Naive thymus-derived CD4-positive, alpha-beta T cell (primary cell): ENCODE results near the gene DMD. TPM values are rescaled to one million over a fixed set of nuclear protein-coding genes. Genes with fewer than 3 reads are reported as not detected.

Experiments
- ATAC-seq: fragments of 150-1000 bp; cut with Tn5 transposase; 2 replicates; pipeline ENCODE4 v1.10.0; 2021; ENCODE audit warnings: mild to moderate bottlenecking, moderate library complexity
- CTCF ChIA-PET: fragments of 350-600 bp; sonication (Branson Sonifier 250); formaldehyde crosslinking; loops from one replicate; lab custom pipeline; 2021; ENCODE audit warnings: antibody characterized with exemption; lab: Charles Lee
- POLR2A ChIA-PET: fragments of 350-600 bp; sonication (Branson Sonifier 250); formaldehyde crosslinking; loops from one replicate; lab custom pipeline; 2021; ENCODE audit warnings: antibody characterized with exemption, inconsistent platforms; lab: Charles Lee
- DNase-seq, 9 donors: peaks; one replicate each; pipeline versions ENCODE4 v3.0.0 to v3.0.0-alpha.2; 2020 to 2022; ENCODE audit warnings: mixed read lengths in 1 of 9
- H3K27ac ChIP-seq: one replicate; pipeline ENCODE4 v1.7.0; 2013; ENCODE audit warnings: mild to moderate bottlenecking, low read depth, low read length, moderate library complexity
- H3K27me3 ChIP-seq, 2 donors: one replicate each; pipeline ENCODE4 v1.7.0; 2013; ENCODE audit warnings: low read length in 2 of 2, mild to moderate bottlenecking in 2 of 2, moderate library complexity in 2 of 2; ENCODE audit not compliant: control insufficient read depth in 2 of 2, insufficient read depth in 2 of 2
- H3K36me3 ChIP-seq, 3 experiments: 1 replicate in 2 of 3; 2 replicates in 1 of 3; pipeline ENCODE4 v1.7.0; 2013; ENCODE audit warnings: low read length in 3 of 3, mild to moderate bottlenecking in 3 of 3, moderate library complexity in 1 of 3; ENCODE audit not compliant: insufficient read depth in 3 of 3, control insufficient read depth in 2 of 3
- H3K4me1 ChIP-seq, 2 donors: one replicate each; pipeline ENCODE4 v1.7.0; 2013; ENCODE audit warnings: low read length in 2 of 2, mild to moderate bottlenecking in 2 of 2, moderate library complexity in 1 of 2; ENCODE audit not compliant: control insufficient read depth in 2 of 2, insufficient read depth in 2 of 2
- H3K4me3 ChIP-seq: 2 replicates; pipeline ENCODE4 v1.7.0; 2013; ENCODE audit warnings: mild to moderate bottlenecking, low read length
- H3K9me3 ChIP-seq, 3 experiments: 1 replicate in 2 of 3; 2 replicates in 1 of 3; pipeline ENCODE4 v1.7.0; 2013; ENCODE audit warnings: low read length in 3 of 3; ENCODE audit not compliant: control insufficient read depth in 2 of 3
- H3K27ac Mint-ChIP-seq, 9 donors: one replicate each; pipeline ENCODE4 v1.8.0; 2020 to 2022; ENCODE audit warnings: mixed read lengths in 9 of 9, mild to moderate bottlenecking in 8 of 9, moderate library complexity in 5 of 9, inconsistent platforms in 2 of 9
- H3K27me3 Mint-ChIP-seq, 5 donors: one replicate each; pipeline ENCODE4 v1.8.0; 2021 to 2022; ENCODE audit warnings: mixed read lengths in 5 of 5, mild to moderate bottlenecking in 1 of 5
- H3K36me3 Mint-ChIP-seq, 5 donors: one replicate each; pipeline ENCODE4 v1.8.0; 2020 to 2022; ENCODE audit warnings: mixed read lengths in 5 of 5, mild to moderate bottlenecking in 3 of 5, inconsistent platforms in 1 of 5
- H3K4me1 Mint-ChIP-seq, 7 donors: one replicate each; pipeline ENCODE4 v1.8.0; 2020 to 2022; ENCODE audit warnings: mixed read lengths in 7 of 7, mild to moderate bottlenecking in 3 of 7, inconsistent platforms in 1 of 7
- H3K4me3 Mint-ChIP-seq, 10 donors: one replicate each; pipeline ENCODE4 v1.8.0; 2020 to 2022; ENCODE audit warnings: mild to moderate bottlenecking in 10 of 10, mixed read lengths in 10 of 10, moderate library complexity in 6 of 10, inconsistent platforms in 2 of 10
- H3K9me3 Mint-ChIP-seq, 11 donors: one replicate each; pipeline ENCODE4 v1.8.0; 2020 to 2022; ENCODE audit warnings: mixed read lengths in 11 of 11, mild to moderate bottlenecking in 4 of 11, inconsistent platforms in 1 of 11, moderate library complexity in 1 of 11
- intact Hi-C, 2 donors: fragments of 100-400 bp; cut with micrococcal nuclease; formaldehyde crosslinking; loops; one replicate each; pipeline ENCODE4 v1.15.1; 2023
- polyA plus RNA-seq, 2 donors: library from polyadenylated mRNA; unstranded; fragments of 300-500 nt; fragmentation: Illumina TruSeq; gene quantifications; one replicate each; pipeline ENCODE4 v1.2.3, GENCODE V29; 2021
- total RNA-seq, 6 experiments: library from RNA in 5 of 6; stranded (reverse) in 5 of 6; gene quantifications; 1 replicate in 5 of 6; 2 replicates in 1 of 6; pipeline ENCODE4 v1.2.3 and lab custom pipeline; 2021 to 2026

The DMD gene
- total and polyA plus RNA-seq, 7 experiments from 2014 or later, result 0.02 to 4.9 (median 0.28) TPM; not detected in 3

- intact Hi-C loops, result no loop called here
Observed at GRCh38 chrX:31307952-31308351, 1903.4 kb downstream of the DMD start.

GRCh38 chrX:31302573-31303075 lies 1908.7 kb downstream of the DMD start:
- CTCF ChIA-PET, result no interaction called here
- peaks cover 0 to 15% (median 5%) of the 10 kb centered on the region in 11 donors for H3K9me3 Mint-ChIP-seq
- H3K27ac ChIP-seq, result no peak overlapping the region
- no peaks in the 10 kb centered on the region for H3K4me1 ChIP-seq
- no peak overlapping the region for H3K27ac Mint-ChIP-seq
- H3K9me3 ChIP-seq, result peaks cover 0 to 3% (median 0%) of the 10 kb centered on the region in 3 experiments
- H3K36me3 Mint-ChIP-seq, result no peaks in the 10 kb centered on the region
- no peak overlapping the region for H3K4me3 ChIP-seq
- H3K27me3 ChIP-seq, result no peaks in the 10 kb centered on the region
- POLR2A ChIA-PET, result no interaction called here
- peaks cover 0 to 7% (median 0%) of the 10 kb centered on the region in 5 donors for H3K27me3 Mint-ChIP-seq
- no peaks in the 10 kb centered on the region for H3K4me1 Mint-ChIP-seq
- no peaks in the 10 kb centered on the region for H3K36me3 ChIP-seq
- ATAC-seq (no peak), DNase-seq (no peak)
- H3K4me3 Mint-ChIP-seq, result no peak overlapping the region
- intact Hi-C loops, result no loop called here

More at GRCh38 chrX:31307952-31308351, 1903.4 kb downstream of the DMD start:
- no peaks in the 10 kb centered on the region for H3K36me3 Mint-ChIP-seq
- H3K27ac ChIP-seq, result no peak overlapping the region
- no peak overlapping the region for H3K27ac Mint-ChIP-seq
- H3K36me3 ChIP-seq, result no peaks in the 10 kb centered on the region
- POLR2A ChIA-PET, result no interaction called here
- ATAC-seq (no peak), DNase-seq (no peak)
- peaks cover 0 to 4% (median 0%) of the 10 kb centered on the region in 5 donors for H3K27me3 Mint-ChIP-seq
- no peak overlapping the region for H3K4me3 Mint-ChIP-seq
- no peaks in the 10 kb centered on the region for H3K4me1 Mint-ChIP-seq
- H3K27me3 ChIP-seq, result no peaks in the 10 kb centered on the region
- no peaks in the 10 kb centered on the region for H3K9me3 ChIP-seq
- no peak overlapping the region for H3K4me3 ChIP-seq
- H3K9me3 Mint-ChIP-seq, result peaks cover 0 to 7% (median 3%) of the 10 kb centered on the region in 11 donors
- CTCF ChIA-PET, result no interaction called here
- no peaks in the 10 kb centered on the region for H3K4me1 ChIP-seq

- Mint-ChIP-seq H3K9me3 (peaks cover 0 to 15% (median 5%) of the 10 kb centered on the region in 11 donors), H3K36me3 (no peaks in the 10 kb centered on the region), H3K4me3 (no peak overlapping the region), H3K4me1 (no peaks in the 10 kb centered on the region), H3K27me3 (peaks cover 0 to 4% (median 0%) of the 10 kb centered on the region in 5 donors), H3K27ac (no peak overlapping the region)
- no peaks in the 10 kb centered on the region for H3K4me1 ChIP-seq
- no peak overlapping the region for H3K4me3 ChIP-seq
- POLR2A ChIA-PET, result no interaction called here
- DNase-seq (no peak), ATAC-seq (no peak)
- CTCF ChIA-PET, result no interaction called here
- H3K27me3 ChIP-seq, result no peaks in the 10 kb centered on the region
- intact Hi-C loops, result no loop called here
- H3K27ac ChIP-seq, result no peak overlapping the region
- peaks cover 0 to 3% (median 0%) of the 10 kb centered on the region in 3 experiments for H3K9me3 ChIP-seq
- no peaks in the 10 kb centered on the region for H3K36me3 ChIP-seq
Observed at GRCh38 chrX:31301941-31302340, 1909.4 kb downstream of the DMD start.

GRCh38 chrX:31301203-31301602 lies 1910.1 kb downstream of the DMD start:
- Histone ChIP-seq H3K36me3 (no peaks in the 10 kb centered on the region), H3K9me3 (peaks cover 0 to 3% (median 0%) of the 10 kb centered on the region in 3 experiments), H3K4me1 (no peaks in the 10 kb centered on the region), H3K27ac (no peak overlapping the region), H3K4me3 (no peak overlapping the region), H3K27me3 (no peaks in the 10 kb centered on the region)
- ATAC-seq (no peak), DNase-seq (no peak)
- intact Hi-C loops, result no loop called here
- no peak overlapping the region for H3K4me3 Mint-ChIP-seq
- no peaks in the 10 kb centered on the region for H3K4me1 Mint-ChIP-seq
- H3K36me3 Mint-ChIP-seq, result no peaks in the 10 kb centered on the region
- peaks cover 0 to 15% (median 5%) of the 10 kb centered on the region in 11 donors for H3K9me3 Mint-ChIP-seq
- ChIA-PET POLR2A (no interaction called here), CTCF (no interaction called here)
- no peak overlapping the region for H3K27ac Mint-ChIP-seq
- H3K27me3 Mint-ChIP-seq, result peaks cover 0 to 4% (median 0%) of the 10 kb centered on the region in 5 donors

DNA sequence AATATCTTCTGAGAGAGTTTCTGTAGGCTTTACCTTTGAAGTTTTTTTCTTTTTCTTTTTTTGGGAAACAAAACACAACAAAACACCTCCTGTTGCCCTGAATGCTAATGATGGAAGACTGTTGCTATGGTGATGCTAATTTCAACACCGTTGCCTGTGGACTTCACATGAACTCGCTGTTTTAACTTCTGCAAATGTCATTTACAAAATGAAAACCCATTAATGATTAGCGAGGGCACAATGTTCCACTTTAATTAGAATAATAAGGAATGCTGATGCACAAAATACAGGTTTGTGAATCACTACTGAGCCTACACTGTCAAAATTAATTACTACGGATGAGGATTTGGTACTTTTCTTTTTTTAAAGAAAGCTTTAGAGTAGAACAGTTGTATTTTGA lies 1912.4 kb downstream of the DMD start:
- Mint-ChIP-seq H3K36me3 (no peaks in the 10 kb centered on the region), H3K27ac (no peak overlapping the region), H3K4me1 (no peaks in the 10 kb centered on the region), H3K27me3 (peaks cover 0 to 3% (median 0%) of the 10 kb centered on the region in 5 donors), H3K9me3 (peaks cover 0 to 15% (median 5%) of the 10 kb centered on the region in 11 donors), H3K4me3 (no peak overlapping the region)
- Histone ChIP-seq H3K9me3 (peaks cover 0 to 3% (median 0%) of the 10 kb centered on the region in 3 experiments), H3K4me3 (no peak overlapping the region), H3K4me1 (no peaks in the 10 kb centered on the region), H3K27ac (no peak overlapping the region), H3K36me3 (no peaks in the 10 kb centered on the region), H3K27me3 (no peaks in the 10 kb centered on the region)
- ChIA-PET POLR2A (no interaction called here), CTCF (no interaction called here)
- intact Hi-C loops, result no loop called here
- ATAC-seq, result no peak
- no peak for DNase-seq

DNA sequence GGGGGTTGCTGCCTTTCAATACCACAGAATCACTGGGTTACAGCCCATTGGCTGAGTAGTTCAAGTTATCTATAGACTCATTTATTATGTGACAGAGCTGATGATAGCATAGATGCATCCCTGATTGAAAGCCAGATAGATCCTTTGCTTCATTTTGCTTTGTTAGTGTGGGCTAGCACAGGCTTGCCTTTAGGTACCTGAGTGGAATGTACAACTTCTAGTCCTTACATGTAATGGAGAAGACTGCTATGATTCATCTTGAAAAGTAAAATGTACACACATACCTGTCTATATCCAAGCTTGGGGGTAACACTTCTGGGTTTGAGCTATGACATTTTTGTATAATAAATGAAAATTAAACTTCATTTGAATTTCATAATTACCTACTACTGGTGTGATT lies 1913.5 kb downstream of the DMD start:
- Histone ChIP-seq H3K36me3 (no peaks in the 10 kb centered on the region), H3K27ac (no peak overlapping the region), H3K9me3 (peaks cover 0 to 3% (median 0%) of the 10 kb centered on the region in 3 experiments), H3K4me3 (no peak overlapping the region), H3K27me3 (no peaks in the 10 kb centered on the region), H3K4me1 (no peaks in the 10 kb centered on the region)
- CTCF ChIA-PET, result no interaction called here
- H3K27ac Mint-ChIP-seq, result no peak overlapping the region
- no peak overlapping the region for H3K4me3 Mint-ChIP-seq
- no peaks in the 10 kb centered on the region for H3K4me1 Mint-ChIP-seq
- H3K36me3 Mint-ChIP-seq, result no peaks in the 10 kb centered on the region
- intact Hi-C loops, result no loop called here
- no peak for DNase-seq
- H3K27me3 Mint-ChIP-seq, result peaks cover 0 to 3% (median 0%) of the 10 kb centered on the region in 5 donors
- no peak for ATAC-seq
- H3K9me3 Mint-ChIP-seq, result peaks cover 0 to 15% (median 3%) of the 10 kb centered on the region in 11 donors
- POLR2A ChIA-PET, result no interaction called here

DNA sequence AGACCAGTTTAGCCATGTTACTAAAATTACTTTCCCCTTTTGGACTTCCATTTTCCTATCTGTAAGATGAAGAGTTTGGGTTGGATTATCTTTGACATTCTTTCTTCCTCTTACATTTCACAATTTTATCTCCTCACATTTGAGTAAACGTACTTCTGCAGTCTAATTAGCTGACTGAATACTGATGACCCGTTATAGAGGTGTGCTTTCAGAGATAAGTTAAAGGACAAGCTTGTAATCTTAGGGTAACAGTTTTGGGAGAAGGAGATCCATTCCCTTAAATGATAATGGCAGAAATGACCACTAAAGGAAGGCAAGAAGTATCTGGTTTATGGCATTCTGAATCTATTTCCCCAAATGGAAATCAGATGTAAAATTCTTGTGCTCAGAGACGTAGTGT lies 1916.9 kb downstream of the DMD start:
- intact Hi-C loops, result no loop called here
- no peaks in the 10 kb centered on the region for H3K4me1 ChIP-seq
- no peaks in the 10 kb centered on the region for H3K9me3 Mint-ChIP-seq
- ChIA-PET CTCF (no interaction called here), POLR2A (no interaction called here)
- peaks cover 0 to 3% (median 0%) of the 10 kb centered on the region in 5 donors for H3K27me3 Mint-ChIP-seq
- H3K36me3 Mint-ChIP-seq, result no peaks in the 10 kb centered on the region
- H3K4me1 Mint-ChIP-seq, result no peaks in the 10 kb centered on the region
- no peaks in the 10 kb centered on the region for H3K27me3 ChIP-seq
- no peaks in the 10 kb centered on the region for H3K9me3 ChIP-seq
- H3K4me3 Mint-ChIP-seq, result no peak overlapping the region
- DNase-seq (no peak), ATAC-seq (no peak)
- H3K36me3 ChIP-seq, result no peaks in the 10 kb centered on the region
- no peak overlapping the region for H3K4me3 ChIP-seq
- no peak overlapping the region for H3K27ac Mint-ChIP-seq
- no peak overlapping the region for H3K27ac ChIP-seq
